GM23338 (cell line): ENCODE data around the gene BFAR. TPM values are rescaled to one million over a fixed set of nuclear protein-coding genes. Genes with fewer than 3 reads are reported as not detected.

Source experiments
- ATAC-seq: fragments of 200-7000 bp; cut with Tn5 transposase; 3 replicates; pipeline ENCODE4 v1.9.1; 2020
- DNase-seq: peaks from one replicate; pipeline ENCODE4 v3.0.0-alpha.2; 2015; ENCODE audit warnings: low spot score
- H2AFZ ChIP-seq: fragments of 200-600 bp; sonication (generic); 2 replicates; pipeline ENCODE4 v1.8.0; 2016; ENCODE audit warnings: antibody characterized with exemption, mild to moderate bottlenecking, moderate library complexity
- H3F3A ChIP-seq: fragments of 200-600 bp; sonication (generic); replicated peaks from 2 replicates; pipeline ENCODE4 v1.8.0; 2017; ENCODE audit warnings: antibody characterized with exemption, mixed run types, low read depth
- H3K27ac ChIP-seq: fragments of 200-600 bp; sonication (generic); 2 replicates; pipeline ENCODE4 v1.6.1; 2016; ENCODE audit warnings: low read depth
- H3K27me3 ChIP-seq: fragments of 200-600 bp; sonication (generic); 2 replicates; pipeline ENCODE4 v1.8.0; 2016; ENCODE audit warnings: mild to moderate bottlenecking, mixed run types, moderate library complexity; ENCODE audit not compliant: insufficient read depth
- H3K36me3 ChIP-seq: fragments of 200-600 bp; sonication (generic); 2 replicates; pipeline ENCODE4 v1.8.0; 2016; ENCODE audit warnings: mild to moderate bottlenecking; ENCODE audit not compliant: insufficient read depth
- H3K4me1 ChIP-seq: fragments of 200-600 bp; sonication (generic); 2 replicates; pipeline ENCODE4 v1.8.0; 2016; ENCODE audit warnings: mild to moderate bottlenecking, moderate library complexity; ENCODE audit not compliant: insufficient read depth
- H3K4me2 ChIP-seq: fragments of 200-600 bp; sonication (generic); 2 replicates; pipeline ENCODE4 v1.7.1; 2017; ENCODE audit warnings: mixed run types
- H3K4me3 ChIP-seq: fragments of 200-600 bp; sonication (generic); 2 replicates; pipeline ENCODE4 v1.6.1; 2016; ENCODE audit warnings: mixed run types
- H3K79me2 ChIP-seq: fragments of 200-600 bp; sonication (generic); replicated peaks from 2 replicates; pipeline ENCODE4 v1.8.0; 2017; ENCODE audit warnings: mild to moderate bottlenecking; ENCODE audit not compliant: insufficient read depth
- H3K9me2 ChIP-seq: fragments of 200-600 bp; sonication (generic); 2 replicates; pipeline ENCODE4 v1.8.0; 2017; ENCODE audit not compliant: insufficient read depth
- H4K20me1 ChIP-seq: fragments of 200-600 bp; sonication (generic); replicated peaks from 2 replicates; pipeline ENCODE4 v1.8.0; 2017; ENCODE audit warnings: mild to moderate bottlenecking; ENCODE audit not compliant: insufficient read depth
- H3K27ac Mint-ChIP-seq: 2 replicates; pipeline ENCODE4 v1.8.0; 2020; ENCODE audit warnings: inconsistent platforms, mild to moderate bottlenecking, moderate library complexity, mixed read lengths
- H3K27me3 Mint-ChIP-seq: 3 replicates; pipeline ENCODE4 v1.8.0; 2022; ENCODE audit warnings: low read depth, mild to moderate bottlenecking, moderate library complexity, mixed read lengths, inconsistent platforms; ENCODE audit not compliant: insufficient read depth, poor library complexity
- H3K36me3 Mint-ChIP-seq: 3 replicates; pipeline ENCODE4 v1.8.0; 2021; ENCODE audit warnings: low read depth, mild to moderate bottlenecking, inconsistent platforms, moderate library complexity, mixed read lengths
- H3K4me1 Mint-ChIP-seq: 3 replicates; pipeline ENCODE4 v1.8.0; 2020; ENCODE audit warnings: mild to moderate bottlenecking, inconsistent platforms, mixed read lengths
- H3K4me3 Mint-ChIP-seq: 3 replicates; pipeline ENCODE4 v1.8.0; 2021; ENCODE audit warnings: moderate library complexity, mild to moderate bottlenecking, inconsistent platforms, mixed read lengths
- H3K9me3 Mint-ChIP-seq: 3 replicates; pipeline ENCODE4 v1.8.0; 2020; ENCODE audit warnings: moderate library complexity, mild to moderate bottlenecking, inconsistent platforms, mixed read lengths
- CREB1 ChIP-seq: fragments of 250-450 bp; sonication (Bioruptor Pico); IDR thresholded peaks from 2 replicates; pipeline ENCODE4 v1.5.0; 2020; ENCODE audit warnings: low read depth, mild to moderate bottlenecking, moderate library complexity
- CTCF ChIP-seq, 2 experiments: fragments of 200-600 bp in 1 of 2; sonication (generic) in 1 of 2; conservative IDR thresholded peaks; 2 replicates each; pipeline versions ENCODE4 v1.5.1 to v1.6.1; 2016 to 2017; ENCODE audit warnings: antibody characterized with exemption in 2 of 2, low read depth in 2 of 2, mild to moderate bottlenecking in 2 of 2, moderate library complexity in 1 of 2
- EZH2 ChIP-seq: fragments of 200-600 bp; sonication (generic); IDR thresholded peaks from one replicate; pipeline ENCODE4 v1.8.0; 2017; ENCODE audit warnings: antibody characterized with exemption, mild to moderate bottlenecking, low read depth; ENCODE audit not compliant: unreplicated experiment
- EZH2phosphoT487 ChIP-seq: fragments of 200-600 bp; sonication (generic); IDR thresholded peaks from one replicate; pipeline ENCODE4 v1.8.1; 2018; ENCODE audit warnings: antibody characterized with exemption; ENCODE audit not compliant: unreplicated experiment
- JUNB ChIP-seq: IDR thresholded peaks from one replicate; pipeline ENCODE4 v1.6.1; 2016; ENCODE audit warnings: antibody characterized with exemption; ENCODE audit not compliant: unreplicated experiment
- ZNF331 ChIP-seq: fragments of 250-450 bp; sonication (Bioruptor Pico); IDR thresholded peaks from 2 replicates; pipeline ENCODE4 v1.5.0; 2020; ENCODE audit warnings: low read depth, mild to moderate bottlenecking, moderate library complexity
- polyA plus RNA-seq: library from polyadenylated mRNA; unstranded; fragments of >200 nt; fragmentation: Nextera tagmentation; extraction: Ambion mirVana; gene quantifications from 2 replicates; pipeline ENCODE4 v1.2.1, GENCODE V29; 2016
- total RNA-seq: library from RNA; depleted of rRNA; stranded (reverse); fragments of >200 nt; shearing (Covaris generic); gene quantifications from 2 replicates; pipeline ENCODE4 v1.2.3, GENCODE V29; 2014

The BFAR gene
- total and polyA plus RNA-seq, 2 experiments from 2014 or later, result 54.4 to 126 TPM

GRCh38 chr16:14611660-14612059, 21.1 kb upstream of the BFAR start:
- Histone ChIP-seq H3K9me2 (no peaks in the 10 kb centered on the region), H3K4me2 (no peak overlapping the region), H3K27ac (no peak overlapping the region), H3K4me1 (no peaks in the 10 kb centered on the region; the same call in 1 of the 2 replicates), H3F3A (no peaks in the 10 kb centered on the region), H4K20me1 (0 out of 2 replicates have a peak, but pooled peaks cover 10% of the 10 kb centered on the region), H2AFZ (no peak overlapping the region), H3K79me2 (no peaks in the 10 kb centered on the region), H3K36me3 (peaks cover 28% of the 10 kb centered on the region), H3K4me3 (no peak overlapping the region), H3K27me3 (no peaks in the 10 kb centered on the region)
- Mint-ChIP-seq H3K27ac (no peak overlapping the region), H3K4me3 (no peak overlapping the region), H3K9me3 (no peaks in the 10 kb centered on the region), H3K27me3 (no peaks in the 10 kb centered on the region), H3K36me3 (peaks cover 72% of the 10 kb centered on the region), H3K4me1 (peaks cover 5% of the 10 kb centered on the region; the same call in 1 of the 3 replicates)
- TF ChIP-seq CTCF (conservative IDR thresholded peaks at IDR 0.05; ENCODE audit: low read depth in 2 of 2) (no peak), ZNF331 (CRISPR knock-in tag) (no peak)
- ATAC-seq (no peak), DNase-seq (no peak)

GRCh38 chr16:14613991-14614390, 18.8 kb upstream of the BFAR start:
- no peak overlapping the region for H3K4me3 Mint-ChIP-seq

More at GRCh38 chr16:14613991-14614390, 18.8 kb upstream of the BFAR start:
- no peak overlapping the region for H3K27ac ChIP-seq
- TF ChIP-seq EZH2phosphoT487, result no peak
- no peak for TF ChIP-seq CREB1 (CRISPR knock-in tag)
- no peak for TF ChIP-seq CTCF (conservative IDR thresholded peaks at IDR 0.05; ENCODE audit: low read depth in 2 of 2)
- TF ChIP-seq EZH2, result no peak
- TF ChIP-seq ZNF331 (CRISPR knock-in tag), result no peak
- no peak for TF ChIP-seq JUNB
- no peak overlapping the region for H3K4me3 ChIP-seq
- DNase-seq (no peak), ATAC-seq (no peak)
- no peaks in the 10 kb centered on the region for H3K9me2 ChIP-seq
- no peaks in the 10 kb centered on the region for H3K79me2 ChIP-seq
- H3K36me3 ChIP-seq, result peaks cover 44% of the 10 kb centered on the region
- H3K9me3 Mint-ChIP-seq, result no peaks in the 10 kb centered on the region
- H3K4me2 ChIP-seq, result no peak overlapping the region
- H3K4me1 ChIP-seq, result no peaks in the 10 kb centered on the region; the same call in 1 of the 2 replicates
- H3K36me3 Mint-ChIP-seq, result peaks cover 66% of the 10 kb centered on the region
- H2AFZ ChIP-seq, result no peak overlapping the region
- no peak overlapping the region; the same call in 1 of the 2 replicates for H3K27ac Mint-ChIP-seq
- peaks cover 10% of the 10 kb centered on the region; the same call in 1 of the 2 replicates for H4K20me1 ChIP-seq
- H3K27me3 Mint-ChIP-seq, result no peaks in the 10 kb centered on the region
- no peaks in the 10 kb centered on the region for H3K4me1 Mint-ChIP-seq
- H3F3A ChIP-seq, result no peaks in the 10 kb centered on the region
- H3K27me3 ChIP-seq, result no peaks in the 10 kb centered on the region
